SK-N-MC (cell line): ENCODE results near the gene ITPR2.

ENCODE experiments used
- EZH2 ChIP-seq: fragments of 200-600 bp; sonication (generic); IDR thresholded peaks from one replicate; pipeline ENCODE4 v1.6.1; 2017; ENCODE audit warnings: antibody characterized with exemption
- FOXP2 ChIP-seq: optimal IDR thresholded peaks from 2 replicates; pipeline ENCODE3; 2011; ENCODE audit warnings: mild to moderate bottlenecking, moderate library complexity; ENCODE audit not compliant: insufficient read depth; ENCODE audit errors: extremely low read length, control extremely low read depth
- POLR2AphosphoS5 ChIP-seq: IDR thresholded peaks from 2 replicates; pipeline ENCODE4 v1.6.1; 2012; ENCODE audit warnings: mild to moderate bottlenecking, low read depth, low read length, borderline replicate concordance

DNA sequence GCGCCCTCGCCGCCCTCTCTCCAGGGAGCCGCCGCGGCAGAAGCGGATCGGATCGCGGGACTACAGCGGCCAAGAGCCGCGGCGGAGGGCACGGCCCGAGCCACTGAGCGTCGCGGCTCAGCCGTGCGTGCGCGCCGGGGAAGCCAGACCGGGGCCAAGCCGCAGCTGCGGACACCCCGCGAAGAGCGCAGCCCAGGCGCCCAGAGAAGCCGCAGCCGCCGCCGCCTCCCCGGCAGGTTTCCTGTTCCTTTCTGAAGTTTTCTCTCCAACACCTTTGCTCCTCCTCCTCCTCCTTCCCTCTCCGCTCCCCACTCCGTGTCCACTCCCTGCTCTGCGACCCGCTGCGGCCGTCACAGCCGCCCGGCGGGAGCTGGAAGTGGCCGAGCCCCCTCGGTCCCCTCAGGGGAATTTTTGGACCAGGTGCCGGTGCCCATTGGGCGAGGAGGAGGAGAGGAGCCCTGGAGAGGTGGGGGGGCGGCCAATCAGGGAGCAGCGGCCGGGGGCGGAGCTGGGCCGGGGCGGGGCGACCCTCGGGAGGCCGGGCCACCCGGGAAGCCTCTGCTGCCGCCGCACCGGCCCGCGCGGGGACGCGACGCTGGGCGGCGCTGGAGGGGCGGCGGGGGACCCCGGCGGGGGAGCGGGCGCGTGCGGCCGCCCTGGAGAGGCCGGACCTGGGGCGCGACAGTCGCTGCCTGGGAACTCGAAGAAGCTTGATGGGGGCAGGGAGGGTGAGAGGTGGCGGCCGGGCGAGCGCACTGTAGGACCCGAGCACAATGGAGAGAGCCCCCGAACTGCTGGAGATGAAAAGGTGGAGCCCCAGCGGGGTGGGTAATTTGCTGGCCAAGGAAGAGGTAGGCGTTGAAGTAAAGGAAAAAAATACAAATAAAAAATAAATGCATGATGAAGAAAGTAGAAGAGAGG, at the start of gene ITPR2:
- no peak for TF ChIP-seq POLR2AphosphoS5
- no peak for TF ChIP-seq EZH2
- no peak for TF ChIP-seq FOXP2
